Measurements from ENCODE around the gene SLC46A1.
"Not testable (repeated sequence)": the region's sequence is repeated elsewhere in the genome, so short reads cannot be mapped to it uniquely, and the experiment has no call there.

The SLC46A1 gene

DNA sequence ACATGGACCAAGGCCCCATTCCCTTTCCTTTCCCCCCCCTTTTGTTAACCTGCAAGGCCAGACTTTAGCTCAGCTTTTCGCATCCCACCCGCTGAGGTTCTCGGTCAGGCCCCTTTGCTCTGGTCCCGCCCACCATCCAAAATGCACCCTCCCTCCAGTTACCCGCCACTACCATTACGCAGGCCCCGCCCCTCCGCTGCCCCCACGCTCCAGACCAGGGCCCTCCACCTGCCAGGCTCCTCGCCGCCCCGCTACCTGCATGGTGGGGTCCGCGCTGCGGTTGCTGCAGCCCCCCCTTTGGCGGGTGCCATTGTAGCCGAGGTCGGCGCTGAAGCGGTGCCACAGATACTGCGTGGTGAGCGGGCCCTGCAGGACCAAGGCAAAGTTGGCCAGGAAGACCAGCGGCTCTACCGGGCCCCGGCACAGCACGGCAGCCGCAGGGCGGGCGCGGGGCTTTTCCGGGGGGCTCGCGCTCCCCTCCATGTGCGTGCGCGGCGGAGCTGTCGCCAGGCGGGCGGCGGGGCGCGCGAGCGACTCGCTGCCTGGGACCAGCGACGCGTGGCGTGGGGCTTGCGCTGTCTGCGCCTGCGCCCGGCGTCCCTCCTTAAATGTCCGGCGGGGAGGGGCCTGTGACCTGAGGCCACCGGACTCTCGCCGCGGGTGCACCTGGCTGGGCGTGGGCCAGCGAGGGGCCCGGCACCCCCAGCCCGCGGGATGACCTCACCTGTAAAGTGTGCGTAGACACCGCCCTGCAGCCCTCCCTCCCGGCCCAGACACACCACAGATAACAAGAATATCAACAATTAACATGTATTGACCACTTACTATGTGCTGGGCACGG is at the start of gene SLC46A1:
Gene SLC46A1, minus strand, starts transcription at position 581 of the 841 bp plus-strand sequence. Its CDS starts 98 bp downstream, at position 483.
- DNase-seq: no peak

DNA sequence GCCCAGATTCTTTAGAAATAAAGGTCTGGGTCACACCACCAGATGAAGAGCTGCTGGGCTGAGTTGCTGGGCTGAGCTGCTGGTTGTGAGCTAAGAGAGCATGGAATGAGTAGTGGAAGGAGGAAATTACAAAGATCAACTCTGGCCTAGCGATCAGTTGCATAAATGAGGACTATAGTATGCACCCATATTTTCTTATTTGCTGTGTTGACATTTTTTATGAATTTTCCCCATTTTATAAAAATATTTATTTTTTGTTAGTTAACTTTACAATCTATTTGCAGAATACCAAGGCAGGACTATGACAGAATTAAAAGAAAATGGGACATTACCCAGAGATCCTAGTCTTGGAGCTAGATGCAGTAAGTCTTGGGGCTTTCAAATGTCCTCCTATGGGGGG is 43.8 kb upstream of the SLC46A1 start:
- no peak for DNase-seq

GRCh38 chr17:28447396-28447760 is 41.4 kb upstream of the SLC46A1 start:
- no peak for DNase-seq

DNA sequence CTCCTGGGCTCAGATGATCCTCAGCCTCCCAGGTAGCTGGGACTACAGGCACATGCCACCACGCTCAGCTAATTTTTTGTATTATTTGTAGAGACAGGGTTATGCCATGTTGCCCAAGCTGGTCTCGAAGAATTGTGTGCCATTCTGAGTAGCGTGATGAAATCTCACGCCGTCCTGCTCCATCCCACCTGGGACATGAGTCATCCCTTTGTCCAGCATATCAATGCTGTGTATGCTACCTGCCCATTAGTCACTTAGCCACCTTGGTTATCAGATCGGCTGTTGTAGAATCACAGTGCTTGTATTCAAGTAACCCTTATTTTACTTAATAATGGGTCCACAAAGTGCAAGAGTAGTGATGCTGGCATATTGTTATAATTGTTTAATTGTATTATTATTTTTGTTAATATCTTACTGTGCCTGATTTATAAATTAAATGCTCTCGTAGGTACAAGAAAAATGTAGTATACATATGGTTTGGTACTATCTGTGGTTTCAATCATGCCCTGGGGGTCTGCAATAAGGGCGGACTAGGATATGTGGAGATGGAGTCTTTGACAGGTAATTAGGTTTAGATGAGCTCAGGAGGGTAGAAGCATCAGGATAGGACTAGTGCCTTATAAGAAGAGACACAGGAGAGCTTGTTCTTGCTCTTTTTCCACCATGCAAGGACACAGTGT is 40.8 kb upstream of the SLC46A1 start:
- DNase-seq: no peak

GRCh38 chr17:28443901-28444638 is 38.1 kb upstream of the SLC46A1 start:
- no peak for DNase-seq

GRCh38 chr17:28434326-28434725 is 28.3 kb upstream of the SLC46A1 start:
- DNase-seq: not testable (repeated sequence)

- no peak for DNase-seq
Observed at GRCh38 chr17:28433721-28434120, 27.7 kb upstream of the SLC46A1 start.

- DNase-seq: not testable (repeated sequence)
Observed at GRCh38 chr17:28427982-28428381, 22.0 kb upstream of the SLC46A1 start.

DNA sequence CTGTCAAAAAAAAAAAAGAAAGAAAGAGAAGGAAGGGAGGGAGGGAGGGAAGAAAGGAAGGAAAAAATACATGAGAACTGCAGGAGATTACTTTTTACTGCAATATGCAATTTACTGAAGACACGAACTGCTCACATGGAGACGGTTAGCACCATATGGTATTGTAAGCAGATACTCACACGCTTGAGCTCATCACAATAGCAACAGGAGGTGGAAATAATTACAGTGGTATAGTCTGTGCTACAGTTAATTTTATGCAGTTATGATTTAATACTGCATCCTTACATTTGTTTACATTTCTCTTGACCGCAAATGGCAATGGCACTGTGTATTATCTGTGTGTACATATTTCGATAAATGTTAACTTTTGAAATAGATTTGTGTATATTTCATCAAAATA is 21.4 kb upstream of the SLC46A1 start:
- DNase-seq: peak; percentile 42

GRCh38 chr17:28426081-28426519 is 20.1 kb upstream of the SLC46A1 start:
- DNase-seq: no peak

DNA sequence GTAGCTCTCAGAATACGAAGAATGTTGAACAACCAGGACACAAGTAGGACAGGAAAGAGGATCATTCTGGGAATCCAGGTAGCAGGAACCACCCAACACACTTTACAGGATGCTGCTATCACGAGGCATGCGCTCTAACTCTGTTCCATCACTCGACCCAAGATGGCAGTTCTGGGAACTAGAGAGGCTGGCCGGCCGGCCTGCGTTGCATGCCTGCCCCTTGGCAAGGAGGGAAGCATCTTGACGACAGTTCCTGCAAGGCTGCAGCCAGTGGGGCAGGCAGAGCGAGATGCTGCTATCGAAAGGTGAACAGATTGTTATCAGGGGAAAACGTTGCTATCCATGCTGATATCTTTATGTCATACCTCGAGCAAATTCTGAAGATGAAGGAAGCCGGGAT is 19.2 kb upstream of the SLC46A1 start:
- no peak for DNase-seq

GRCh38 chr17:28421787-28422305 is 15.8 kb upstream of the SLC46A1 start:
- no peak for DNase-seq

- DNase-seq: no peak
Observed at GRCh38 chr17:28416703-28417311, 10.8 kb upstream of the SLC46A1 start.

DNA sequence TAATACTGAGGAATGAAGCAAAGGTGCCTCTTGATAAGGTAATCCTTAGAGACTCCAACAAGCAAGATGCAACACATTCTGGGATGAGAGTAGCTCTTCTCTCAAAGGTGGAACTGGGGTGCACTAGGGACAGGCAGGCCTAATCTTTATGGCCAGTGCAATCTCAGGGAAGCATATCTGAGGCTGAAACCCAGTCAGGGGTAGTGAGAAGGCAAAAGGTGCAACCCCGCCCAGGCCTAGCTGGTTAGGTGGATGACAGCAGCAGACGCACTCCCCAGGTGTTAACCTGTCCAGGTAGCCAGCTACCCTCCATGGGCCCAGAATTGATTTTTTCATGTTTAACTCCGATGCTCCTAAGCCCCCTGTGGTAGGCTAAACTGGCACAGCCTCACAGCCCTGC is 9.9 kb upstream of the SLC46A1 start:
- DNase-seq: no peak

- DNase-seq: no peak
Observed at GRCh38 chr17:28413804-28414203, 7.8 kb upstream of the SLC46A1 start.

DNA sequence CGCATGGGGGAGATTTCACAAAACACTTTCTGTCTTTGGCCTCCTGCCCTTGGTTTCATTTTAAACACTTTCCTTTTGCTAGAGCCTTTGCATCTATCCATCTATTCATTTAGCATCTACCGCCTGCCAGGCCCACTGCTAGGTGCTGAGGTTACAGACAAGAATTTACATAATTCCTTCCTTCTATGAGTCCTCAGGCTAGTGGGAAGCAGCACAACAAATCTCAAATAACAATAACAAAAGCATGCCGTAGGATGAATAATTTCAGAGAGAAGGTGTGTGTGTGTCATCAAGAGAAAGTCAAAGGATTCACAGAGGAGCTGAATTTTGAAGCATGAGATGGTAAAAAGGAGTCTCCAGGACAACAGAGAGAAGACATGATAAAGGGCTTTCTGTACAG is 6.1 kb upstream of the SLC46A1 start:
- no peak for DNase-seq

- DNase-seq: no peak
Observed at GRCh38 chr17:28407974-28408306, 1.9 kb upstream of the SLC46A1 start.

GRCh38 chr17:28407130-28407973 is 1.3 kb upstream of the SLC46A1 start:
- DNase-seq: no peak

GRCh38 chr17:28406473-28406814 is 432 bp upstream of the SLC46A1 start:
- DNase-seq: no peak

- no peak for DNase-seq
Observed at GRCh38 chr17:28404812-28405570, 1.0 kb downstream of the SLC46A1 start.

DNA sequence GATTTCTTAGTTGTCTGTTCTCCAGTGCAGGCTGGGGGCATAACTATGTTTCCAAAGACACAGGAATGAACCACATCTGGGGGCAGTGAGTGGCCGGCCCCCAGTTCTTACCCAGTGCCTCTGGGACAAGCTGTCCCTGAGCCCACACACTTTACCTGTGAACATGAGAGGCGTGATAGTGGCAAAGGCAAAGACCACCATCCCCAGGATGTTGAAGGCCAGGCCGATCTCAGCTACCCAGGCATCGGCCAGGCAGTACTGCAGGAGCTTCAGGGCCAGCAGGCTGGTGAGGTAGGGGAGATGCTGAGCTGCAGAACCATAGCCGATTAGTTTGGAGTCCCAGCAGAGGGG is 1.6 kb downstream of the SLC46A1 start:
- DNase-seq: no peak

DNA sequence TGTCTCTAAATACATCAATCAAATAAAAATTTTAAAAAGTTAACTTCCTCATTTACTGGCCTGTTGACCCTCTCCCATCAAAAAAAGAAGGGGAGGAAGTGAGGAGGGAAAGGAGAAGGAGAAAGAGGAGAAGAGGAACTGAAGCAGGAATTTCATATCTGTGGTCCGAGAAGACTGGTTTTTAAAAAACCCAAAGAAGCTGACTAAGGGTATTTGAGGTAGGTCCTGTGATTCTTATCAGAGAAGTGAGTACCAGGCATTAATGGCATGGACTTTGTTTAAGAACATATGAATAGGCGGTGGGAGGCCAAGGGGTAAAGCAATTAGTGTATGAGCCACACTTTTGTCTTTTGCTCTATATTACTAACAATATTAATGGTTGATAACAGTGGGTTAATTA is 2.0 kb downstream of the SLC46A1 start:
- no peak for DNase-seq

All from NCI-H2081 treated with DMSO at 0.1 percent for 48 hours (cell line).